ENCODE results near the gene WASL. TPM values are rescaled to one million over a fixed set of nuclear protein-coding genes. Genes with fewer than 3 reads are reported as not detected.

The WASL gene
- polyA plus RNA-seq, 1 donor (not counting 4 experiments of a cell fraction or from before 2014, with no cell fraction given), result 17.5 TPM

DNA sequence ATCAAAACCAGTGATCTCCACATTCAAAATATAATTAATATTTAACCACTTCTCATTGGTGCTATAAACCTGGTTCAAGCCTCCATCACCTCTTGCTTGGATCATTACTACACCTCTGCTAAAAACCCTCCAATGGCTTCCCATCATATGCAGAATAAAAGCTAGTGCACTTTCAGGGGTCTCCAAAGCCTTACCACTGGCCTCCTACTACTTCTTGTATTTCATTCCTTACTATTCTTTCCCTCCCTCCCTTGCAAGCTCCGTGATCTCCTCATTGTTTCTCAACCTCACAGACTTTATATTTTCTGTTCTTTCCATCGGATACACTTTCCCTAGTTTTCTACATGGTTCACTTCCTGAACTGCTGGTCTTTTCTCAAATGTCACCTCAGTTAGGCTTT lies 61.6 kb downstream of the WASL start:
- no peak for DNase-seq (ENCODE audit: low read depth, low spot score)
- Histone ChIP-seq H4K20me1 (ENCODE audit: control insufficient read depth, extremely low read depth, insufficient read depth, low read length) (no peaks in the 10 kb centered on the region), H3K9me3 (ENCODE audit: control insufficient read depth, low read depth, low read length) (no peaks in the 10 kb centered on the region), H3K9me1 (ENCODE audit: control insufficient read depth, extremely low read depth, insufficient read depth, low read length) (no peaks in the 10 kb centered on the region), H3K27me3 (ENCODE audit: control insufficient read depth, extremely low read depth, insufficient read depth, low read length) (no peaks in the 10 kb centered on the region), H3K4me1 (ENCODE audit: control insufficient read depth, extremely low read depth, insufficient read depth, low read length) (no peaks in the 10 kb centered on the region), H2AFZ (ENCODE audit: control insufficient read depth, low read length) (no peak overlapping the region), H3K4me3 (ENCODE audit: control insufficient read depth in 2 of 3, extremely low read depth in 1 of 3, insufficient read depth in 2 of 3, low read depth in 1 of 3, low read length in 3 of 3) (no peak overlapping the region), H3K4me2 (ENCODE audit: control insufficient read depth, extremely low read depth, insufficient read depth, low read depth, low read length) (no peak overlapping the region), H3K79me2 (ENCODE audit: control insufficient read depth, insufficient read depth, low read length) (no peaks in the 10 kb centered on the region), H3K9ac (ENCODE audit: control insufficient read depth, extremely low read depth, insufficient read depth, low read length) (no peak overlapping the region), H3K36me3 (ENCODE audit: control insufficient read depth in 2 of 2, extremely low read depth in 1 of 2, insufficient read depth in 2 of 2, low read length in 2 of 2) (peaks cover 0 to 7% of the 10 kb centered on the region in 2 experiments), H3K27ac (ENCODE audit: control insufficient read depth, insufficient read depth, low read length) (no peak overlapping the region)
- no peak for FAIRE-seq
- dilution Hi-C loops (cut with MboI; ENCODE audit: extremely low pct_ligation_motif_present, low sequenced_read_pairs), result no loop called here
- TF ChIP-seq, protein P1, sequence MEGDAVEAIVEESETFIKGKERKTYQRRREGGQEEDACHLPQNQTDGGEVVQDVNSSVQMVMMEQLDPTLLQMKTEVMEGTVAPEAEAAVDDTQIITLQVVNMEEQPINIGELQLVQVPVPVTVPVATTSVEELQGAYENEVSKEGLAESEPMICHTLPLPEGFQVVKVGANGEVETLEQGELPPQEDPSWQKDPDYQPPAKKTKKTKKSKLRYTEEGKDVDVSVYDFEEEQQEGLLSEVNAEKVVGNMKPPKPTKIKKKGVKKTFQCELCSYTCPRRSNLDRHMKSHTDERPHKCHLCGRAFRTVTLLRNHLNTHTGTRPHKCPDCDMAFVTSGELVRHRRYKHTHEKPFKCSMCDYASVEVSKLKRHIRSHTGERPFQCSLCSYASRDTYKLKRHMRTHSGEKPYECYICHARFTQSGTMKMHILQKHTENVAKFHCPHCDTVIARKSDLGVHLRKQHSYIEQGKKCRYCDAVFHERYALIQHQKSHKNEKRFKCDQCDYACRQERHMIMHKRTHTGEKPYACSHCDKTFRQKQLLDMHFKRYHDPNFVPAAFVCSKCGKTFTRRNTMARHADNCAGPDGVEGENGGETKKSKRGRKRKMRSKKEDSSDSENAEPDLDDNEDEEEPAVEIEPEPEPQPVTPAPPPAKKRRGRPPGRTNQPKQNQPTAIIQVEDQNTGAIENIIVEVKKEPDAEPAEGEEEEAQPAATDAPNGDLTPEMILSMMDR (optimal IDR thresholded peaks at IDR 0.05 in 1 of 3, IDR thresholded peaks at IDR 0.05 in 1 of 3, conservative IDR thresholded peaks at IDR 0.05 in 1 of 3; ENCODE audit: extremely low read depth in 1 of 3, insufficient read depth in 2 of 3, low read length in 3 of 3), result no peak
- TF ChIP-seq EZH2 (IDR thresholded peaks at IDR 0.05; ENCODE audit: low read length), result no peak

DNA sequence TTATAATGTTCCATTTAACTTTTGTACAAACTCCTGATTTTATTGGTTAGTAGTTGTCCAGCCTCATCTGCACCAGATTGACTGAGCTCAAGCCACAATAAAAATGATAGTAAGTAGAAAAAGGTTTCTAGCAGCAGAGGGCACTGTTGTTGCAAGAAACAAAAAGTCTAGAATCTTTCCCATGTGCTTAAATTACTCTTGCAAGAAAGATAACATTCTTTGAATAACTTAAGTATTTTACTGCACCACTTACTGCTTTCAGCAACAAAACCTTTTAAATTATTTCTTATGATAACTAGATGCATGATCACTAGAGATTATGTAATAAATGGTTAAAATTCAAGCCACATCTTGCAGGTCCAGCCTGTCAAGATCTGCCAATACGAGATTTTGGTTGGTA lies 66.1 kb downstream of the WASL start:
- dilution Hi-C loops (cut with MboI; ENCODE audit: extremely low pct_ligation_motif_present, low sequenced_read_pairs), result no loop called here
- no peaks in the 10 kb centered on the region for H3K9me3 ChIP-seq (ENCODE audit: control insufficient read depth, low read depth, low read length)

More for the DNA sequence above, 66.1 kb downstream of the WASL start:
- Histone ChIP-seq H3K9ac (ENCODE audit: control insufficient read depth, extremely low read depth, insufficient read depth, low read length) (no peak overlapping the region), H2AFZ (ENCODE audit: control insufficient read depth, low read length) (no peak overlapping the region), H3K27me3 (ENCODE audit: control insufficient read depth, extremely low read depth, insufficient read depth, low read length) (no peaks in the 10 kb centered on the region), H3K4me2 (ENCODE audit: control insufficient read depth, extremely low read depth, insufficient read depth, low read depth, low read length) (no peak overlapping the region), H3K36me3 (ENCODE audit: control insufficient read depth in 2 of 2, extremely low read depth in 1 of 2, insufficient read depth in 2 of 2, low read length in 2 of 2) (peaks cover 3% of the 10 kb centered on the region in 2 experiments), H3K9me1 (ENCODE audit: control insufficient read depth, extremely low read depth, insufficient read depth, low read length) (no peaks in the 10 kb centered on the region), H3K27ac (ENCODE audit: control insufficient read depth, insufficient read depth, low read length) (no peak overlapping the region), H3K79me2 (ENCODE audit: control insufficient read depth, insufficient read depth, low read length) (no peaks in the 10 kb centered on the region), H3K4me1 (ENCODE audit: control insufficient read depth, extremely low read depth, insufficient read depth, low read length) (no peaks in the 10 kb centered on the region), H4K20me1 (ENCODE audit: control insufficient read depth, extremely low read depth, insufficient read depth, low read length) (no peaks in the 10 kb centered on the region), H3K4me3 (ENCODE audit: control insufficient read depth in 2 of 3, extremely low read depth in 1 of 3, insufficient read depth in 2 of 3, low read depth in 1 of 3, low read length in 3 of 3) (no peak overlapping the region)
- peak; percentile 23 for FAIRE-seq
- TF ChIP-seq EZH2 (IDR thresholded peaks at IDR 0.05; ENCODE audit: low read length), result no peak
- TF ChIP-seq, protein P1 (optimal IDR thresholded peaks at IDR 0.05 in 1 of 3, IDR thresholded peaks at IDR 0.05 in 1 of 3, conservative IDR thresholded peaks at IDR 0.05 in 1 of 3; ENCODE audit: extremely low read depth in 1 of 3, insufficient read depth in 2 of 3, low read length in 3 of 3), result peak in 2 of 3 experiments; percentile 35 to 37
- DNase-seq (ENCODE audit: low read depth, low spot score), result no peak
